Measurements from ENCODE around the gene POLR2I.

- TF ChIP-seq POLR2A (IDR thresholded peaks at IDR 0.05) (peak; percentile 40), CTCF (IDR thresholded peaks at IDR 0.05) (peak in 1 of 4 experiments; percentile 1)
These were observed 1.0 kb upstream of the POLR2I start, which contains the start of gene TBCB for GRCh38 chr19:36115453-36116343.

All from prostate gland (tissue), 2 donors.